ENCODE measurements around the gene G3BP2. TPM values are rescaled to one million over a fixed set of nuclear protein-coding genes. Genes with fewer than 3 reads are reported as not detected.

G3BP2 gene
- total RNA-seq, 2 experiments from 2014 or later = 173 to 178 TPM

GRCh38 chr4:75612306-75612705, 60.9 kb downstream of the G3BP2 start:
- ATAC-seq (no peak), DNase-seq (no peak)
- H3K36me3 Mint-ChIP-seq (ENCODE audit: low read depth) = no peaks in the 10 kb centered on the region
- peaks cover 4% of the 10 kb centered on the region for H3K4me1 Mint-ChIP-seq (ENCODE audit: low read depth)
- POLR2A ChIA-PET = no interaction called here
- H3K4me3 Mint-ChIP-seq = no peak overlapping the region
- CTCF ChIA-PET = no interaction called here
- no peak overlapping the region for H3K27ac Mint-ChIP-seq
- H3K9me3 Mint-ChIP-seq (ENCODE audit: insufficient read depth) = no peaks in the 10 kb centered on the region
- H3K27me3 Mint-ChIP-seq (ENCODE audit: low read depth) = no peaks in the 10 kb centered on the region

GRCh38 chr4:75605928-75606327, 67.3 kb downstream of the G3BP2 start:
- H3K4me3 Mint-ChIP-seq = no peak overlapping the region
- H3K27ac Mint-ChIP-seq = no peak overlapping the region
- no peaks in the 10 kb centered on the region for H3K9me3 Mint-ChIP-seq (ENCODE audit: insufficient read depth)
- peaks cover 2% of the 10 kb centered on the region for H3K27me3 Mint-ChIP-seq (ENCODE audit: low read depth)
- H3K4me1 Mint-ChIP-seq (ENCODE audit: low read depth) = no peaks in the 10 kb centered on the region
- CTCF ChIA-PET = no interaction called here
- DNase-seq (no peak), ATAC-seq (no peak)
- no peaks in the 10 kb centered on the region for H3K36me3 Mint-ChIP-seq (ENCODE audit: low read depth)
- POLR2A ChIA-PET = no interaction called here

GRCh38 chr4:75599647-75600046, 73.6 kb downstream of the G3BP2 start:
- H3K27ac Mint-ChIP-seq = no peak overlapping the region
- H3K27me3 Mint-ChIP-seq (ENCODE audit: low read depth) = peaks cover 6% of the 10 kb centered on the region
- ChIA-PET POLR2A (no interaction called here), CTCF (no interaction called here)
- ATAC-seq = no peak
- DNase-seq = no peak
- H3K4me1 Mint-ChIP-seq (ENCODE audit: low read depth) = peaks cover 2% of the 10 kb centered on the region
- H3K4me3 Mint-ChIP-seq = no peak overlapping the region
- no peaks in the 10 kb centered on the region for H3K9me3 Mint-ChIP-seq (ENCODE audit: insufficient read depth)
- no peaks in the 10 kb centered on the region for H3K36me3 Mint-ChIP-seq (ENCODE audit: low read depth)

GRCh38 chr4:75598390-75598789, 74.8 kb downstream of the G3BP2 start:
- Mint-ChIP-seq H3K4me1 (ENCODE audit: low read depth) (peaks cover 2% of the 10 kb centered on the region), H3K27me3 (ENCODE audit: low read depth) (peaks cover 6% of the 10 kb centered on the region), H3K4me3 (no peak overlapping the region), H3K9me3 (ENCODE audit: insufficient read depth) (no peaks in the 10 kb centered on the region), H3K27ac (no peak overlapping the region), H3K36me3 (ENCODE audit: low read depth) (no peaks in the 10 kb centered on the region)
- ChIA-PET POLR2A (no interaction called here), CTCF (no interaction called here)
- ATAC-seq = no peak
- DNase-seq = no peak

GRCh38 chr4:75596061-75596460, 77.2 kb downstream of the G3BP2 start:
- CTCF ChIA-PET = no interaction called here

GRCh38 chr4:75593393-75593792, 79.8 kb downstream of the G3BP2 start:
- H3K4me1 Mint-ChIP-seq (ENCODE audit: low read depth) = peaks cover 2% of the 10 kb centered on the region
- no peaks in the 10 kb centered on the region for H3K36me3 Mint-ChIP-seq (ENCODE audit: low read depth)
- ATAC-seq = no peak
- no peak for DNase-seq
- H3K4me3 Mint-ChIP-seq = no peak overlapping the region
- ChIA-PET POLR2A (no interaction called here), CTCF (interaction anchor here (0.6 kb wide), 1 partner anchor 9 kb away, joined by 3 read pairs; no protein-coding TSS in a partner anchor)
- no peak overlapping the region for H3K27ac Mint-ChIP-seq
- peaks cover 3% of the 10 kb centered on the region for H3K27me3 Mint-ChIP-seq (ENCODE audit: low read depth)
- no peaks in the 10 kb centered on the region for H3K9me3 Mint-ChIP-seq (ENCODE audit: insufficient read depth)

More at GRCh38 chr4:75596061-75596460, 77.2 kb downstream of the G3BP2 start:
- H3K4me1 Mint-ChIP-seq (ENCODE audit: low read depth) = peaks cover 2% of the 10 kb centered on the region
- no peak overlapping the region for H3K27ac Mint-ChIP-seq
- H3K4me3 Mint-ChIP-seq = no peak overlapping the region
- no peaks in the 10 kb centered on the region for H3K9me3 Mint-ChIP-seq (ENCODE audit: insufficient read depth)
- H3K36me3 Mint-ChIP-seq (ENCODE audit: low read depth) = no peaks in the 10 kb centered on the region
- POLR2A ChIA-PET = no interaction called here
- DNase-seq (no peak), ATAC-seq (no peak)
- H3K27me3 Mint-ChIP-seq (ENCODE audit: low read depth) = peaks cover 3% of the 10 kb centered on the region

Other genes starting within 250 kb of the G3BP2 start
- 10 to 100 TPM; 20.0 to 25.3 TPM for gene RCHY1, start 159.0 kb downstream of the G3BP2 start, total RNA-seq
- gene THAP6, start 158.9 kb downstream of the G3BP2 start, total RNA-seq = 10 to 100 TPM; 16.1 to 16.7 TPM
- not detected for gene ODAPH, start 117.3 kb downstream of the G3BP2 start, total RNA-seq
- gene CDKL2, start 42.9 kb downstream of the G3BP2 start, total RNA-seq = under 1 TPM; 0.45 to 0.60 TPM
- 10 to 100 TPM; 32.5 to 37.5 TPM for gene USO1, start 51.2 kb upstream of the G3BP2 start, total RNA-seq
- under 1 TPM in 1 of 2 experiments, not detected in 1; 0.65 TPM for gene PPEF2, start 229.0 kb upstream of the G3BP2 start, total RNA-seq

Data from activated CD8-positive, alpha-beta T cell treated with anti-CD3 and anti-CD28 coated beads, Interleukin-2, amount 10 ng/mL, durations not matched to agents 7 days and 5 days (primary cell).